Body of pancreas (tissue), 4 donors: Measurements from ENCODE around the gene CYTH1.

Source experiments
- CTCF ChIP-seq, 7 experiments: fragments of 450-650 bp in 4 of 7; fragments of 200-600 bp in 3 of 7; sonication (generic) in 3 of 7; IDR thresholded peaks; one replicate each; pipeline ENCODE4 v1.5.1; 2016 to 2019; ENCODE audit warnings: antibody characterized with exemption in 7 of 7
- POLR2A ChIP-seq, 3 donors: fragments of 450-650 bp; IDR thresholded peaks; one replicate each; pipeline ENCODE4 v1.6.1; 2016; ENCODE audit warnings: antibody characterized with exemption in 3 of 3, mild to moderate bottlenecking in 2 of 3

- TF ChIP-seq CTCF (IDR thresholded peaks at IDR 0.05) (no peak), POLR2A (IDR thresholded peaks at IDR 0.05) (no peak)
These were observed 152.6 kb downstream of the CYTH1 start for GRCh38 chr17:78629436-78629995.
